GM13976 (cell line): ENCODE measurements around the gene SUN3.

ENCODE experiments used
- DNase-seq: peaks from one replicate; pipeline ENCODE4 v3.0.0; 2012; ENCODE audit warnings: low spot score
- in situ Hi-C: fragments of 300-500 bp; cut with MboI; formaldehyde crosslinking; loops from one replicate; pipeline ENCODE4 v1.12.0; 2022; ENCODE audit warnings: low sequenced_read_pairs, mixed read lengths, inconsistent platforms; ENCODE audit not compliant: unreplicated experiment
- TF ChIP-seq, protein P1 (sequence below): IDR thresholded peaks from 2 replicates; pipeline ENCODE4 v1.5.1; 2012; ENCODE audit warnings: borderline replicate concordance, mild to moderate bottlenecking; ENCODE audit not compliant: insufficient read depth; ENCODE audit errors: extremely low read depth, missing control alignments, control extremely low read depth

The SUN3 gene

DNA sequence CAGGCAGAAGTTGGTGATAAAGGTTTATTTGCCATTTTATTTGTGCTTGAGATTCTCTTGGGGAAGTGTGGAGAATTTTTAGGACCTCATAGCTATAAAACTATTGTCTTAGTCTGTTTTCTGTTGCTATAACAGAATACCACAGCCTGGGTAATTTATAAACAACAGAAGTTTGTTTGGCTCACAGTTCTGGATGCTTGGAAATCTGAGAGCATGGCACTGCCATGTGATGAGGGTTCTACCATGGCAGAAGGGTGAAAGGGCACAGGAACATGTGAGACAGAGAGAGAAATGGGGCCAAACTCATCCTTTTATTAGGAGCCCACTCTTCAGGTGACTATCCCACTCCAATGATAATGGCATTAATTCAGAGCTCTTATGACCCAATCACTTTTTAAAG lies 12.3 kb downstream of the SUN3 start:
- in situ Hi-C loops = no loop called here
- TF ChIP-seq, protein P1, sequence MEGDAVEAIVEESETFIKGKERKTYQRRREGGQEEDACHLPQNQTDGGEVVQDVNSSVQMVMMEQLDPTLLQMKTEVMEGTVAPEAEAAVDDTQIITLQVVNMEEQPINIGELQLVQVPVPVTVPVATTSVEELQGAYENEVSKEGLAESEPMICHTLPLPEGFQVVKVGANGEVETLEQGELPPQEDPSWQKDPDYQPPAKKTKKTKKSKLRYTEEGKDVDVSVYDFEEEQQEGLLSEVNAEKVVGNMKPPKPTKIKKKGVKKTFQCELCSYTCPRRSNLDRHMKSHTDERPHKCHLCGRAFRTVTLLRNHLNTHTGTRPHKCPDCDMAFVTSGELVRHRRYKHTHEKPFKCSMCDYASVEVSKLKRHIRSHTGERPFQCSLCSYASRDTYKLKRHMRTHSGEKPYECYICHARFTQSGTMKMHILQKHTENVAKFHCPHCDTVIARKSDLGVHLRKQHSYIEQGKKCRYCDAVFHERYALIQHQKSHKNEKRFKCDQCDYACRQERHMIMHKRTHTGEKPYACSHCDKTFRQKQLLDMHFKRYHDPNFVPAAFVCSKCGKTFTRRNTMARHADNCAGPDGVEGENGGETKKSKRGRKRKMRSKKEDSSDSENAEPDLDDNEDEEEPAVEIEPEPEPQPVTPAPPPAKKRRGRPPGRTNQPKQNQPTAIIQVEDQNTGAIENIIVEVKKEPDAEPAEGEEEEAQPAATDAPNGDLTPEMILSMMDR = no peak
- no peak for DNase-seq

DNA sequence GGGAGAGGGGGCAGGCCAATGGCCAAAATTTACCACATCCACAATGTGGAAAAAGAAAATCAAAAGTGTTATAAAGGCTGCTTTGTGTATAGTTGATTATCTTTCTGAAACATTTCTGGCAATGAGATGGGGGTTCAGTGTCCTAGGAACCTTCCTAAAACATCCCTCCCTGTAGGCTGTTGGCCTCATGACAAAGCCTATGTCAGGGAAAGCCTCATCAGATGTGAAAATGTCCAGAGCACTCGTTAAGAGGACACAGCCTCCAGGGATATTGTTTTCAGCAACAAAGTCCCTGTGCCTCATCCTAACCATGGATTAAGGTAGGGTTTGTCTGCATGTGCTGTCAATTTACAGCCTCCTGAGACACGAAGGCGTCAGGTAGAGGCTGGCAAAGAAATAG lies 17.0 kb downstream of the SUN3 start:
- TF ChIP-seq, protein P1 = no peak
- in situ Hi-C loops = no loop called here
- no peak for DNase-seq

DNA sequence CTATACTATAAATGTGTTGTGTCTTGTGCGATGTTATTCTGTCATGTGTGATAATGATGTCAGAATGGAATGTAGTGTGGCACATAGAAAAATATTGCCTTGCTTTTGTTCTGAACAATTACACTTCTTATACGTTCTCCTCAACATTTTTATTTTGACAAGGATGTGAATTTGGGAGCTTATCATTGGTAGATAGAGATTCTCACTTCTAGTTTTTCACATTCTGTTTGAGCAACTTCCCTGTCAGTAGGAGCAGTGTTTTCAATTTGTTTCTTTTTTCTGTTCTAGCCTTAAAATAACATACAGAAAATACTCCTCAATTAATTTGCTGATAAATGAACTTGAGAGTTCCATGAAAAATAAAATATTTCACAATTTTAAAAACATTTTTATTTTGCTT lies 17.6 kb downstream of the SUN3 start:
- in situ Hi-C loops = no loop called here
- TF ChIP-seq, protein P1 = no peak
- no peak for DNase-seq

DNA sequence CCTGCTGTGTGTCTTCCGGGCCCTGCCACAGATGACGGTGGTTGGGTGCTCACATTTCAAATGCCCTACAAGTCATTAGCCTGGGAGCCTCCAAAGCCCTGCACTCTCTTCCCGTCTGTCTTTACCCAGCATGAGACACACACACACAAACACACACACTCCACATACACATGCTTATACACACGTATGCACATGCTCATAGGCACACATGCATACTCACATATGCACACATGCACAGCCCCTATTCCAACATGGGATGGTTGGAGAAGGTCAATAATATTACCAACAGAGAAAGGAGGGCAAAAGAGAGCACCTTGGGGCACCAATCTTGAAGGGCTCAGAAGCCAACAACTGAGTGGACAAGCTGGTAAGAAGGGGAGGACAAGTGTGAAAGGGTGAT lies 19.0 kb downstream of the SUN3 start:
- in situ Hi-C loops = no loop called here
- no peak for DNase-seq
- TF ChIP-seq, protein P1 = no peak

DNA sequence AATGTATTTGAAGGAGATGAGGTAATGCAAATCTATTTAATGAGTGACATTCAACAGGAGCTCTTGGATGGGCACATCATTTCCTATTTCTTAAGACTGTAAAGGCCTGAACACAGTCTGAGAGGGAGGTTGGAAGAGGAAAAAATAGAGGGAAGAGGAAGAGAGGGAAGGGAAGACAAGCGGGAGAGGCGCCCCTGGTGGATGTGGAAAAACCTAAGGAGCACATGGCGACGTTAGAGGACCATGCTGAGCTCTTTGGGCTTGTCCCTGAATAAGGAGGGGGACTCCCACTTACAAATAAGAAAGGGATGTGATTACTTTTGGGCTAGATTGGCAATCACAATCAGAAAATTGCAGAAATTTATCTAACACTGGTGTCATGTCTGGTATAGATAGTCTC lies 19.6 kb downstream of the SUN3 start:
- in situ Hi-C loops = no loop called here
- TF ChIP-seq, protein P1 = no peak
- no peak for DNase-seq

DNA sequence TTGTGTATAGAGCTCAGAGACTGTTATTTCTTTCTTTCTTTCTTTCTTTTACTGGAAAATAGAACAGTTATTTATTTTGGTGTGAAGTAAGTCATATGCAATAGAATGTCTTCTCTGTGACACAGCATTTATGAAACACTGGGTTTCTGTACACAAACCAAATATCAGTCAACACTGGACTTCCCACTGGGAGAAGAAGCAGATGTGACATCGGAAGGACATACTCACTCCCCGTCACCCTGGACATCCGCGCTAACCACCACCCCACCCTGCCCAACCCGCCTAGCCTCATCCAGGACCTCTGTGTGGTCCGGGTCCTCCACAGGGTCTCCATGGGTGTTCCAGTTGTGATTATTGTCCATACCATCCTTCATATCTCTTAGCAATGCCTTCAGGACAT lies 22.0 kb downstream of the SUN3 start:
- TF ChIP-seq, protein P1 = no peak
- no peak for DNase-seq
- in situ Hi-C loops = no loop called here

DNA sequence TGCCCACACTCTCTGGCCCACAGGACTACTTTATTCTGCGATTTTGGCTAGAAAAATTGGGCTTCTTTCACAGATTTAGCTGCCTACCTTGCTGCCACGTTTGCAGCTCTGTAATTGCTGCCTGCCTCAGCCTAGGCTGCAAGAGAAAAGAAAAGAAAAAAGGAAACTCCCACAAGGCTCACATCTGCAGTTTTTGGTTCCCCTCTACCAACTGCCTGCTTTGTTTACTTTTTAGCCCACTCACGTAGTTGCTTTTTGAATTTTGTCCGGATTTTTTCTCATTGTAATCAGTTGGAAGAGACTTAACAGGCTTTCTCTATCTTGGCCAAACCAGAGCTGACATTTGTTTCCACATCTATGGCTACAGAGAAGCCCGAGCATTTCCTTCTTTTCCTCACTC lies 24.3 kb downstream of the SUN3 start:
- no peak for DNase-seq
- TF ChIP-seq, protein P1 = no peak
- in situ Hi-C loops = no loop called here
